Neural progenitor cell (in vitro differentiated cells): ENCODE results near the gene KRTAP10-4.

ENCODE experiments used
- EZH2 ChIP-seq: fragments of 200-600 bp; sonication (generic); IDR thresholded peaks from 2 replicates; pipeline ENCODE4 v1.6.1; 2017; ENCODE audit warnings: antibody characterized with exemption, mild to moderate bottlenecking, moderate library complexity
- EZH2phosphoT487 ChIP-seq: fragments of 200-600 bp; sonication (generic); IDR thresholded peaks from 2 replicates; pipeline ENCODE4 v1.6.1; 2017; ENCODE audit warnings: antibody characterized with exemption
- TF ChIP-seq, protein P1 (sequence below): fragments of 200-600 bp; sonication (generic); IDR thresholded peaks from 2 replicates; pipeline ENCODE4 v1.5.1; 2017; ENCODE audit warnings: antibody characterized with exemption, mild to moderate bottlenecking

DNA sequence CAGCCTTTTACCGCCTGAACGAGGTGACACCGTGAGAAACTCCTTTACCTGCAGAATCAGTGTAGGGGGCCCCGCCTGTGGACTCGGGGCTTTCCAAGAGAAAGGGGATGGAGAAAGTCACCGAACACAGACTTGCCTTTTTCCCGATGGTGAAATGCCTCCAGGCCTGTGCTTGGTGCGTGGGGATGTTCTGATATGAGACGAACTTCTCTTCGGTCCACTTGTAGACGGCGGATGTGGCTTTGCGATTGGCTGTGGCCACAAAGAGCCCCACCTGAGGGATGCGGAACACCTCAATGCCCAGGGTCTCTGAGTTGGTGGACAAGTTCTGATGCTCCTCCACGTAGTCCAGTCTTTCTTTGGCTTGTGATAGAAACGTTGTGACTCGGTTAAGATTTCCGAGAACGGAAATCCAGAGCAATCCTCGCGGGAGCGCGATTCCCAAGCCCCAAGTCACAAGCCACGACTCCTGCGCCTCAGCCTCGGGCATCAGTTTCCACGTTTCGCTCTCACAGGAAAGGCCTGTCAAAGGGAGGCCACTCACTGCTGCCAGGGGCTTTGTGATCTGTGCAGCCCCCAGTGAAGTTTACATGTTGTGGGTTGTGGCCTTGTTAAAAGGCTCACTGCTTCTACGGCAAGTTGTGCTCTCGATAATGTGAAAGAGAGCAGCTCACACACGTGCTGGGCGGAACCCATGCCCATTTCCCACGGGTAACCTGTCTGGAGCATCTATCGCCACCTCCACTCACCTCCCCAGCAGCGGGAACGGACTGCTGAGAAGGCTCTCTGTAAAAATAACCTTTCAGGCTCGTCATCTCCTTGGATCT, 46.2 kb upstream of the KRTAP10-4 start:
- TF ChIP-seq, protein P1, sequence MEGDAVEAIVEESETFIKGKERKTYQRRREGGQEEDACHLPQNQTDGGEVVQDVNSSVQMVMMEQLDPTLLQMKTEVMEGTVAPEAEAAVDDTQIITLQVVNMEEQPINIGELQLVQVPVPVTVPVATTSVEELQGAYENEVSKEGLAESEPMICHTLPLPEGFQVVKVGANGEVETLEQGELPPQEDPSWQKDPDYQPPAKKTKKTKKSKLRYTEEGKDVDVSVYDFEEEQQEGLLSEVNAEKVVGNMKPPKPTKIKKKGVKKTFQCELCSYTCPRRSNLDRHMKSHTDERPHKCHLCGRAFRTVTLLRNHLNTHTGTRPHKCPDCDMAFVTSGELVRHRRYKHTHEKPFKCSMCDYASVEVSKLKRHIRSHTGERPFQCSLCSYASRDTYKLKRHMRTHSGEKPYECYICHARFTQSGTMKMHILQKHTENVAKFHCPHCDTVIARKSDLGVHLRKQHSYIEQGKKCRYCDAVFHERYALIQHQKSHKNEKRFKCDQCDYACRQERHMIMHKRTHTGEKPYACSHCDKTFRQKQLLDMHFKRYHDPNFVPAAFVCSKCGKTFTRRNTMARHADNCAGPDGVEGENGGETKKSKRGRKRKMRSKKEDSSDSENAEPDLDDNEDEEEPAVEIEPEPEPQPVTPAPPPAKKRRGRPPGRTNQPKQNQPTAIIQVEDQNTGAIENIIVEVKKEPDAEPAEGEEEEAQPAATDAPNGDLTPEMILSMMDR: no peak
- TF ChIP-seq EZH2phosphoT487 (no peak), EZH2 (no peak)
